GM18526 (cell line): ENCODE data around the gene ATAD2B.

Experiments used
- POLR2A ChIP-seq: IDR thresholded peaks from 3 replicates; pipeline ENCODE4 v1.6.1; 2011; ENCODE audit not compliant: insufficient read length; ENCODE audit errors: extremely low read depth

Gene ATAD2B

GRCh38 chr2:23788100-23788499 is 138.8 kb downstream of the ATAD2B start:
- no peak for TF ChIP-seq POLR2A

- no peak for TF ChIP-seq POLR2A
Measured at GRCh38 chr2:23784971-23785370, 142.0 kb downstream of the ATAD2B start.

GRCh38 chr2:23782646-23783045 is 144.3 kb downstream of the ATAD2B start:
- TF ChIP-seq POLR2A, result no peak

GRCh38 chr2:23782126-23782525 is 144.8 kb downstream of the ATAD2B start:
- TF ChIP-seq POLR2A, result no peak

GRCh38 chr2:23777826-23778225 is 149.1 kb downstream of the ATAD2B start:
- TF ChIP-seq POLR2A, result no peak

- TF ChIP-seq POLR2A, result no peak
Measured at GRCh38 chr2:23776021-23776420, 150.9 kb downstream of the ATAD2B start.

GRCh38 chr2:23772684-23773083 is 154.2 kb downstream of the ATAD2B start:
- TF ChIP-seq POLR2A, result no peak

- no peak for TF ChIP-seq POLR2A
Measured at GRCh38 chr2:23772056-23772455, 154.9 kb downstream of the ATAD2B start.

- no peak for TF ChIP-seq POLR2A
Measured at GRCh38 chr2:23769364-23769763, 157.6 kb downstream of the ATAD2B start.

- TF ChIP-seq POLR2A, result no peak
Measured at GRCh38 chr2:23767876-23768621, 158.9 kb downstream of the ATAD2B start.

- TF ChIP-seq POLR2A, result no peak
Measured at GRCh38 chr2:23762141-23762540, 164.8 kb downstream of the ATAD2B start.

- no peak for TF ChIP-seq POLR2A
Measured at GRCh38 chr2:23761638-23762037, 165.3 kb downstream of the ATAD2B start.

- TF ChIP-seq POLR2A, result no peak
Measured at GRCh38 chr2:23760736-23761135, 166.2 kb downstream of the ATAD2B start.

GRCh38 chr2:23757686-23758433 is 169.1 kb downstream of the ATAD2B start:
- TF ChIP-seq POLR2A, result no peak

GRCh38 chr2:23756593-23757292 is 170.2 kb downstream of the ATAD2B start:
- no peak for TF ChIP-seq POLR2A

- no peak for TF ChIP-seq POLR2A
Measured at GRCh38 chr2:23754970-23755369, 172.0 kb downstream of the ATAD2B start.
